ENCODE data around the gene SARM1.
"Not testable (repeated sequence)": the region's sequence is repeated elsewhere in the genome, so short reads cannot be mapped to it uniquely, and the experiment has no call there.

The SARM1 gene

GRCh38 chr17:28397275-28397674, 25.8 kb downstream of the SARM1 start:
- DNase-seq: no peak

- no peak for DNase-seq
Observed at GRCh38 chr17:28397687-28398279, 26.3 kb downstream of the SARM1 start.

DNA sequence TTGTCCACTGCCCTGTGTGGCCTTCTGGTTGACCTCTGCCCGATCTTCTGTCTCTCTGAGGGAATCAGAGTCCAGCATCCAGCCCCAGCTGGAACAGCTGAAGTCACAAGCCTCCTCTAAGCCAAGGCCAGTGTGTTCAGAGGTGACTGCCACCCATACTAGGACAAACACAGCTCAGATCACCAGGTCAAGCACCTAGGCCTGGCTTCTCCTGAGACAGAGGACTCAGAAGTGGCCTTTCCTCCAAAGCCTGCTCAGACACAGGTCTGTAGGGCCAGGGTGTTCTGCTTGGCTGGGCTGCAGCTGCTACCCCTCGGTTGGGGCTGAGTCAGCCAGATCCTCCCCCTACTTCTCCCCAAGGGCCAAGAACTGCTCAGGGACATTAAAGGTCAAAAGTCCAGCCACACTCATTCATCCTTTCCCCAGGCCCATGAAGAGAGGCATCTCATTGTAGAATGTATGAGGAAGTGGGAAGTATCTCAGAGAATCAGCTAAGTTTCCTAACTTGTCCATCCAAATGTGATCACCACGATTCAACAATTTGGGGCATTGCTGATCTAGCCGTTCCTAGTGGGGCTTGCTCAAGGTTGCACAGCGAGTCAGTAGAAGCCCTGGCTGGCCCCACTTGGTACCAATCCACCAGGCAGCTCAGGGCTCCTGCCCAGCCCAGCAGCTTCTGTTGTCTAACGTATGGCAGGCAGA, 26.9 kb downstream of the SARM1 start:
- no peak for DNase-seq

- no peak for DNase-seq
Observed at GRCh38 chr17:28399808-28400207, 28.3 kb downstream of the SARM1 start.

DNA sequence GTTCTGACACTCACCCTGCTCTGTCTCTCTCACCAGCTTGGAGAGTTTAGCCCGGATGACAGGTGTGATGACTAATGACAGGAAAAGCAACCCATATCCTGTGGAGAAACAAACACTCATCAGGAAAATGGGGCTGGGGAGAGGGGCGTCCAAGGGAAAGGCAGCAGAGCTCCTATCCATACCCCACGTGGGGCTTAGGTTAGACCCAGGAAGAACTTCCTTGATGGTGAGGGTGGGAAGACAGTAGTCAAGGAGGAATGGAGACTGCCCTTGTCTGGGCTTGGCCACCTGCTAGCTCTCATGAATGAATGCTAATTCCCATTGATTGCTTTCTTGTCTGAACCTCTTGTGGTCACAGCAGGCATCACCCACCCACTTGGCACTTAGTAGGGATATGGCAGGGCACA, 30.7 kb downstream of the SARM1 start:
- no peak for DNase-seq

DNA sequence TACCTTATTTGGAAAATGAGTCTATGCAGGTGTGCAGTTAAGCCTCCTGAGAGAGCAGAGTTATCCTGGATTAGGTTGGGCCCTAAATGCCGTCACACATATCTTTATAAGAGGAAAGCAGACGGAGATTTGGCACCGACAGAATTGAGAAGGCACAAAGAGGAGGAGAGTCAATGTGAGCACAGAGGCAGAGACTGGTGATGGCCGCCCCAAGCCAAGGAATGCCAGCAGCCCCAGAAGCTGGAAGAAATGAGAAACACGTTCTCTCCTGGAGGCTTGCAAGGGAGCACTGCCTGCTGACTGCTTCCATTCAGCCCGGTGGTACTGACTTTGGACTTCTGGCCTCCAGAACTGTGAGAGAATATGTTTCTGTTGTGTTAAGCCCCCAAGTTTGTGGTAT, 31.4 kb downstream of the SARM1 start:
- no peak for DNase-seq

GRCh38 chr17:28404007-28404406, 32.5 kb downstream of the SARM1 start:
- DNase-seq: no peak

DNA sequence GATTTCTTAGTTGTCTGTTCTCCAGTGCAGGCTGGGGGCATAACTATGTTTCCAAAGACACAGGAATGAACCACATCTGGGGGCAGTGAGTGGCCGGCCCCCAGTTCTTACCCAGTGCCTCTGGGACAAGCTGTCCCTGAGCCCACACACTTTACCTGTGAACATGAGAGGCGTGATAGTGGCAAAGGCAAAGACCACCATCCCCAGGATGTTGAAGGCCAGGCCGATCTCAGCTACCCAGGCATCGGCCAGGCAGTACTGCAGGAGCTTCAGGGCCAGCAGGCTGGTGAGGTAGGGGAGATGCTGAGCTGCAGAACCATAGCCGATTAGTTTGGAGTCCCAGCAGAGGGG, 32.9 kb downstream of the SARM1 start:
- no peak for DNase-seq

GRCh38 chr17:28404812-28405570, 33.5 kb downstream of the SARM1 start:
- DNase-seq: no peak

DNA sequence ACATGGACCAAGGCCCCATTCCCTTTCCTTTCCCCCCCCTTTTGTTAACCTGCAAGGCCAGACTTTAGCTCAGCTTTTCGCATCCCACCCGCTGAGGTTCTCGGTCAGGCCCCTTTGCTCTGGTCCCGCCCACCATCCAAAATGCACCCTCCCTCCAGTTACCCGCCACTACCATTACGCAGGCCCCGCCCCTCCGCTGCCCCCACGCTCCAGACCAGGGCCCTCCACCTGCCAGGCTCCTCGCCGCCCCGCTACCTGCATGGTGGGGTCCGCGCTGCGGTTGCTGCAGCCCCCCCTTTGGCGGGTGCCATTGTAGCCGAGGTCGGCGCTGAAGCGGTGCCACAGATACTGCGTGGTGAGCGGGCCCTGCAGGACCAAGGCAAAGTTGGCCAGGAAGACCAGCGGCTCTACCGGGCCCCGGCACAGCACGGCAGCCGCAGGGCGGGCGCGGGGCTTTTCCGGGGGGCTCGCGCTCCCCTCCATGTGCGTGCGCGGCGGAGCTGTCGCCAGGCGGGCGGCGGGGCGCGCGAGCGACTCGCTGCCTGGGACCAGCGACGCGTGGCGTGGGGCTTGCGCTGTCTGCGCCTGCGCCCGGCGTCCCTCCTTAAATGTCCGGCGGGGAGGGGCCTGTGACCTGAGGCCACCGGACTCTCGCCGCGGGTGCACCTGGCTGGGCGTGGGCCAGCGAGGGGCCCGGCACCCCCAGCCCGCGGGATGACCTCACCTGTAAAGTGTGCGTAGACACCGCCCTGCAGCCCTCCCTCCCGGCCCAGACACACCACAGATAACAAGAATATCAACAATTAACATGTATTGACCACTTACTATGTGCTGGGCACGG, 34.4 kb downstream of the SARM1 start, which contains the start of gene SLC46A1:
TSS of gene SLC46A1 (minus strand) at position 581 of the 841 bp plus-strand sequence. CDS start at position 483, 98 bp downstream.
- peak in 5 of 6 experiments; percentile 9 to 45 (median 25) for DNase-seq

DNA sequence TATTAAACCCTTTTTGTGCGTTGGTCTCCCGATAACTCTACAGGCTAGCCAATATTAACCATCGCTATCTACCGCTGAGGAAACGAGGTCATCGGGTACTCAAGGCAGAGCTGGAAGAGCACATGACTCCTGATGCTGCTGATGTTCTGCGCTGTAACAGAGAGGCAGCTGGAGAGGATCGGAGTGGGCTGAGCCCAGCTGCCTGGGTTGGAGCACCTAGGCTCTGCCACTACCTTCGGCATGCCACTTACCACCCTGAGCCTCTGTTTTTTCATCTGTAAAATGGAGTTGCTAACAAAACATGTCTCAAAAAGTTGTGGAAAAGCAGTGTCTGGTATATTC, 35.0 kb downstream of the SARM1 start:
- DNase-seq: no peak

- DNase-seq: no peak
Observed at GRCh38 chr17:28407130-28407973, 35.9 kb downstream of the SARM1 start.

- DNase-seq: no peak
Observed at GRCh38 chr17:28407974-28408306, 36.4 kb downstream of the SARM1 start.

- DNase-seq: no peak
Observed at GRCh38 chr17:28412099-28412498, 40.6 kb downstream of the SARM1 start.

DNA sequence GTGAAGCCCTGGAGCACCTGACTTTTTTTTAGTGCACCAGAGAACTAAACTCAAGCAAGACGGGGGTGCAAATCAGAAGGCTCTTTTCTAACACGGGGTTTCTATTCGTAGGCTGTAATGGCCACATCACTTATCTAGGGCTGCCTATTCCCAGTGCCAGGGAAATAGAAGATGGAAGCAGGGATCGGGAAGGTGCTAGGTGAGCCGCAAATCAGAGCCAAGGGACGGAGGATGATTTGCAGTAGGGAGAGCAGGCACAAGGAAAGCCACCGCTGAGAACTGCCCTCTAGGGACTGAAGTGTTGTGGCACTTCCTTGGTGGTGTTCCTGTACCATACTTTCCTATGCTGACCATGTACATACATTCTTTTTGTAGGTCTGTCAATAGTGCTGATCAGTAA, 42.3 kb downstream of the SARM1 start:
- DNase-seq: no peak

- no peak for DNase-seq
Observed at GRCh38 chr17:28415886-28416285, 44.4 kb downstream of the SARM1 start.

GRCh38 chr17:28416703-28417311, 45.3 kb downstream of the SARM1 start:
- peak in 5 of 6 experiments; percentile 7 to 59 (median 27) for DNase-seq

- DNase-seq: no peak
Observed at GRCh38 chr17:28421787-28422305, 50.4 kb downstream of the SARM1 start.

DNA sequence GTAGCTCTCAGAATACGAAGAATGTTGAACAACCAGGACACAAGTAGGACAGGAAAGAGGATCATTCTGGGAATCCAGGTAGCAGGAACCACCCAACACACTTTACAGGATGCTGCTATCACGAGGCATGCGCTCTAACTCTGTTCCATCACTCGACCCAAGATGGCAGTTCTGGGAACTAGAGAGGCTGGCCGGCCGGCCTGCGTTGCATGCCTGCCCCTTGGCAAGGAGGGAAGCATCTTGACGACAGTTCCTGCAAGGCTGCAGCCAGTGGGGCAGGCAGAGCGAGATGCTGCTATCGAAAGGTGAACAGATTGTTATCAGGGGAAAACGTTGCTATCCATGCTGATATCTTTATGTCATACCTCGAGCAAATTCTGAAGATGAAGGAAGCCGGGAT, 53.7 kb downstream of the SARM1 start:
- no peak for DNase-seq

DNA sequence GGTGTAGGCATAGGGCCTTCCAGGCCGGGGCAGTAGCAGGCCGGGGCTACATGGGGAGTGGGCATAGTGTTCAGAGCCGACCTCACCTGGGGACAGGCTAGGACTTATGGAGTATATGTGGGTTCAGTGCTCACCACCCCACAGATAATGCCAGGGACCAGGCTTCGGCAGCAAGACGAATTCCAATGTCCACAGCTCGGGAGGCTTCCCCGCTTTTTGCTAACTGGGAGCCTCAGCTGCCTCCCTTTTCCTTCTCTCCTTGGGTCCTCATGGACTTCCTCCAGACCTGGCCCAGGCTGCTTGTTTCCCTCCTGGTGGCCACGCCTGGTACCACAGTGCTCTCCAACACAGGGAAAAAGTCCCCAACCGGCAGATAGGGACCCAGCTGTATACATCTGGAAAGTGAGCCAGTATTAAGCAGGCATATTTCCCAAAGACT, 54.6 kb downstream of the SARM1 start:
- DNase-seq: no peak

- DNase-seq: no peak
Observed at GRCh38 chr17:28427371-28427770, 55.9 kb downstream of the SARM1 start.

DNA sequence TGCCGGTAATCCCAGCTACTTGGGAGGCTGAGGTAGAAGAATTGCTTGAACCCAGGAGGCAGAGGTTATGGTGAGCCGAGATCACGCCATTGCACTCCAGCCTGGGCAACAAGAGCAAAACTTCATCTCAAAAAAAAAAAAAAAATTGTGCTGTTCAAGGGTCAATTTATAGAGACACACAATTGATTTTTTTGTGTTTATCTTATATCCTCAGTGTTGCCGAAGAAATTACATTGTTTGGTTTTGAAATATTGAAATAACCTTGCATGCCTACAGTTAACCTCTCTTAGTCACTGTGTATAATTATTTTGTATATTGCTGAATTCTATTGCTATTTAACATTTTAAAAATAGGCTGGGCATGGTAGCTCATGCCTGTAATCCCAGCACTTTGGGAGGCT, 56.5 kb downstream of the SARM1 start:
- DNase-seq: not testable (repeated sequence)
